Measurements from ENCODE around the gene TMEM98.
"Not testable (repeated sequence)": the region's sequence is repeated elsewhere in the genome, so short reads cannot be mapped to it uniquely, and the experiment has no call there.

Gene TMEM98

GRCh38 chr17:32920293-32920692 is 7.7 kb upstream of the TMEM98 start:
- peaks cover 3% of the 10 kb centered on the region for H3K4me1 ChIP-seq (ENCODE audit: insufficient read depth, low read length)
- H3K27me3 ChIP-seq (ENCODE audit: insufficient read depth, low read length): peaks cover 3% of the 10 kb centered on the region
- H2AFZ ChIP-seq (ENCODE audit: low read depth, low read length): no peak overlapping the region
- no peak overlapping the region for H3K4me3 ChIP-seq (ENCODE audit: low read length)
- no peaks in the 10 kb centered on the region for H3K36me3 ChIP-seq (ENCODE audit: insufficient read depth, low read length)
- H3K9me3 ChIP-seq (ENCODE audit: low read length): no peaks in the 10 kb centered on the region

DNA sequence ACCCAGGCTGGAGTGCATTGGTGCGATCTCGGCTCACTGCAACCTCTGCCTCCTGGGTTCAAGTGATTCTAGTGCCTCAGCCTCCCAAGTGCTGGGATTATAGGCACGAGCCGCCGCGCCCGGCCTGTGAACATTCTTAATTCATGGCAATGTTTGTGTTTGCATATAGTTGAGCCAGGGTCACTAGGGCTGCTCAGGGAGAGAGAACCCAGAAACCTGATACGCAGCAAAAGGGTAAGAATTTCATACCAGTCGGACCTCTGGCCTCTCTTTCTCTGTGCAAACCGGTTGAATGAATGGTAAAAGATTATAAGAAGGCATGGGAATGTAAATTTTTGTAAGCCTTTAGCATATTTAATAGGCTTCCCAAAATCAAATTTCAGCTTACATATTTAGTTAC is 6.9 kb upstream of the TMEM98 start:
- Histone ChIP-seq H2AFZ (ENCODE audit: low read depth, low read length) (no peak overlapping the region), H3K4me1 (ENCODE audit: insufficient read depth, low read length) (peaks cover 3% of the 10 kb centered on the region), H3K27me3 (ENCODE audit: insufficient read depth, low read length) (peaks cover 1% of the 10 kb centered on the region), H3K4me3 (ENCODE audit: low read length) (no peak overlapping the region), H3K9me3 (ENCODE audit: low read length) (no peaks in the 10 kb centered on the region), H3K36me3 (ENCODE audit: insufficient read depth, low read length) (no peaks in the 10 kb centered on the region)

GRCh38 chr17:32923905-32924304 is 4.0 kb upstream of the TMEM98 start:
- peaks cover 15% of the 10 kb centered on the region for H3K4me1 ChIP-seq (ENCODE audit: insufficient read depth, low read length)
- H3K27me3 ChIP-seq (ENCODE audit: insufficient read depth, low read length); H2AFZ ChIP-seq (ENCODE audit: low read depth, low read length); H3K36me3 ChIP-seq (ENCODE audit: insufficient read depth, low read length); H3K4me3 ChIP-seq (ENCODE audit: low read length); H3K9me3 ChIP-seq (ENCODE audit: low read length): not testable (repeated sequence)

GRCh38 chr17:32926183-32926582 is 1.8 kb upstream of the TMEM98 start:
- peaks cover 1% of the 10 kb centered on the region for H3K36me3 ChIP-seq (ENCODE audit: insufficient read depth, low read length)
- H3K4me3 ChIP-seq (ENCODE audit: low read length): no peak overlapping the region
- H3K9me3 ChIP-seq (ENCODE audit: low read length): no peaks in the 10 kb centered on the region
- no peak overlapping the region for H2AFZ ChIP-seq (ENCODE audit: low read depth, low read length)
- H3K4me1 ChIP-seq (ENCODE audit: insufficient read depth, low read length): peaks cover 26% of the 10 kb centered on the region
- H3K27me3 ChIP-seq (ENCODE audit: insufficient read depth, low read length): no peaks in the 10 kb centered on the region

DNA sequence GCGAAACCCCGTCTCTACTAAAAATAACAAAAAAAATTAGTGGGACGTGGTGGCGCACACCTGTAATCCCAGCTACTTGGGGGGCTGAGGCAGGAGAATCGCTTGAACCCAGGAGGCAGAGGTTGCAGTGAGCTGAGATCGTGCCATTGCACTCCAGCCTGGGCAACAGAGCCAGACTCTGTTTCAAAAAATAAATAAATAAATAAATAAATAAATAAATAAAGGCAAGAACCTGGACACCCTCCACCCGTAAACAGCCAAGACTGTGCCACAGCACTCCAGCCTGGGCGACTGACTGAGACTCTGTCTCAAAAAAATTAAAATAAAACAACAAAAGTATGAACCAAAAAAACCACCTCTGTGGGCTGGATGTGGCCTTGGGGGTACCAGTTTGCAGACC is 1.2 kb upstream of the TMEM98 start:
- not testable (repeated sequence) for H3K9me3 ChIP-seq (ENCODE audit: low read length); H2AFZ ChIP-seq (ENCODE audit: low read depth, low read length); H3K27me3 ChIP-seq (ENCODE audit: insufficient read depth, low read length); H3K36me3 ChIP-seq (ENCODE audit: insufficient read depth, low read length)
- Histone ChIP-seq H3K4me3 (ENCODE audit: low read length) (peak overlapping the region; percentile 69), H3K4me1 (ENCODE audit: insufficient read depth, low read length) (peaks cover 26% of the 10 kb centered on the region)

DNA sequence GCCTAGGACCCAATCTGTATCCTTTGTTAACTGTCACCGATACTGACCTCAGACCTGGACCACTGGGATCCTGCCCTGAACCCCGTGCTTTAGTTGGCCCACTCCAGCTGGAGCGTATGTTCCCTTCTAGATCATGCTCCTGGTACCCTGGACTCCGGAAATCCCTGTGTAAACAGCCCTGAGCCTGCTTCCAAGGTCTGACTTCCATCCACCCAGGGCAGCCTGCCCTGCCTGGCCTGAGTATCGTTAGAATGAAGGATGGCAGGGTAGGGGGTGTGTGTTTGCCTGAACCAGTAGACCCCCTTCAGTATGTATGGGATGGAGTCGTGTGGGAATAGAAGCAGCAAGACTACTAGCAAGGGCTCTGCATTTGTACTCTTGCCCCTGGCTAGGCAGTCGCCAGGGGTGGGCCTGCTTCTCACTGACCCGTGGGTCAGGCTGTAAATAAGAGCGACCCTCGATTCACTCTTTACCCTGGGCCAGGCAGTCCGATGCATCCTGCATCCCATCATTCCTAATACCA is 691 bp upstream of the TMEM98 start:
- Histone ChIP-seq H2AFZ (ENCODE audit: low read depth, low read length) (peak overlapping the region; percentile 71), H3K27me3 (ENCODE audit: insufficient read depth, low read length) (no peaks in the 10 kb centered on the region), H3K4me3 (ENCODE audit: low read length) (peak overlapping the region; percentile 69), H3K4me1 (ENCODE audit: insufficient read depth, low read length) (peaks cover 26% of the 10 kb centered on the region), H3K9me3 (ENCODE audit: low read length) (no peaks in the 10 kb centered on the region), H3K36me3 (ENCODE audit: insufficient read depth, low read length) (peaks cover 8% of the 10 kb centered on the region)

DNA sequence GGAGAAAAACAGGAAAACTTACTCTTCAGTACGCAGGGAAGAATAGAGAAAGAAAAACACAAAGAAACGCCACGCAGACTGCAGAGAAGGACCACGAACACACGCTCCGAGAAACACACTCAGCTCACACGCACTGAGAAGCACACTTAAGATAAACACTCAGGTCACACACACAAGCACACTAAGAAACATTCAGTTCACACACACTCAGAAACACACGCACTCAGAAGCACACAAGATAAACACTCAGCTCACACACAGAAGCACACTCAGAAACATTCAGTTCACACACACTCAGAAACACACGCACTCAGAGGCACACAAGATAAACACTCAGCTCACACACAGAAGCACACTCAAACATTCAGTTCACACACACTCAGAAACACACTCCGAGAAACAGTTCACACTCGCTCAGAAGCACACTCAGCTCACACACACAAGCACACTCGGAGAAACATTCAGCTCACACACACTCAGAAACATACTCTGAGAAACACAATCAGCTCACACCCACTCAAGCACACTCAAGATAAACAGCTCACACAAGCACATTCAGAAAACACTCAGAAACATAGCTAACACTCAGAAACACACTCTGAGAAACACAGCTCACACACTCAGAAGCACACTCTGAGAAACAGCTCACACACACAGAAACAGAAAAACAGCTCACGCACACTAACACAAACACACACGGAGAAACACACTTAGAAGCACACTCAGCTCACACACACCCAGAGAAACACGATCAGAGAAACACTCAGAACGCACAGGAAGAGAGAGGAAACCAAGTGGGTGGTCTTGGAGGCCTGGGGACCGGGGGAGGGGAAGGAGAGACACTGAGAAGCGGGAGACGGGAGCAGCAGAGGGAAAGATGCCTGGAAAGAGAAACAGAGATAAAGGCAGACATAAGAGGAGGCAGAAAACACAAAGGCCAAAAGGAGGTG is 908 bp downstream of the TMEM98 start:
- Histone ChIP-seq H2AFZ (ENCODE audit: low read depth, low read length) (peak overlapping the region; percentile 82), H3K36me3 (ENCODE audit: insufficient read depth, low read length) (peaks cover 20% of the 10 kb centered on the region)

DNA sequence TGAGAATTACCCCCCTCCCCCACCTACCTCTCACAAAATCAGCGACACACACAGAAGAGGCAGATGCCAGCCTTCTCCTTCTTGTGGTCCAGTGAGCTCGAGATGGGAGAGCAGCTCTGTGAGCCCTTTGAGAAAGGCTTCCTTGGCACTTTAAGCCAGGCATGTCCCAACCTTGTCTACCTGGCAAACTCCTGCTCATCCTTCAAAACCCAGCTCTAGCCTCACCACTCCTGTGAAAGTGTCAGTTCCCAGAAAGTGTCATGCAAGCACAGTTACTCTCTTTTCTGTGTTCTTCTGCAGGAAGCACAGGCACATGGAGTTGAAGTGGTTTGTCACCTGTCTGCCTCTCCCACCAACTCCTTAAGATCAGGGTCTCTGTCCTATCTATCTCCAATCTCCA is 1.6 kb downstream of the TMEM98 start:
- Histone ChIP-seq H2AFZ (ENCODE audit: low read depth, low read length) (no peak overlapping the region), H3K4me3 (ENCODE audit: low read length) (peak overlapping the region; percentile 69), H3K4me1 (ENCODE audit: insufficient read depth, low read length) (peaks cover 29% of the 10 kb centered on the region), H3K9me3 (ENCODE audit: low read length) (no peaks in the 10 kb centered on the region), H3K27me3 (ENCODE audit: insufficient read depth, low read length) (no peaks in the 10 kb centered on the region), H3K36me3 (ENCODE audit: insufficient read depth, low read length) (peaks cover 27% of the 10 kb centered on the region)

More for the DNA sequence above, 908 bp downstream of the TMEM98 start:
- Histone ChIP-seq H3K27me3 (ENCODE audit: insufficient read depth, low read length) (no peaks in the 10 kb centered on the region), H3K9me3 (ENCODE audit: low read length) (no peaks in the 10 kb centered on the region), H3K4me1 (ENCODE audit: insufficient read depth, low read length) (peaks cover 26% of the 10 kb centered on the region), H3K4me3 (ENCODE audit: low read length) (peak overlapping the region; percentile 69)

GRCh38 chr17:32930512-32930911 is 2.6 kb downstream of the TMEM98 start:
- peaks cover 29% of the 10 kb centered on the region for H3K36me3 ChIP-seq (ENCODE audit: insufficient read depth, low read length)
- peaks cover 32% of the 10 kb centered on the region for H3K4me1 ChIP-seq (ENCODE audit: insufficient read depth, low read length)
- H2AFZ ChIP-seq (ENCODE audit: low read depth, low read length): no peak overlapping the region
- no peaks in the 10 kb centered on the region for H3K9me3 ChIP-seq (ENCODE audit: low read length)
- no peak overlapping the region for H3K4me3 ChIP-seq (ENCODE audit: low read length)
- H3K27me3 ChIP-seq (ENCODE audit: insufficient read depth, low read length): no peaks in the 10 kb centered on the region

GRCh38 chr17:32931686-32932085 is 3.7 kb downstream of the TMEM98 start:
- H2AFZ ChIP-seq (ENCODE audit: low read depth, low read length): no peak overlapping the region
- no peaks in the 10 kb centered on the region for H3K27me3 ChIP-seq (ENCODE audit: insufficient read depth, low read length)
- peaks cover 44% of the 10 kb centered on the region for H3K4me1 ChIP-seq (ENCODE audit: insufficient read depth, low read length)
- no peak overlapping the region for H3K4me3 ChIP-seq (ENCODE audit: low read length)
- H3K9me3 ChIP-seq (ENCODE audit: low read length): no peaks in the 10 kb centered on the region
- peaks cover 38% of the 10 kb centered on the region for H3K36me3 ChIP-seq (ENCODE audit: insufficient read depth, low read length)

DNA sequence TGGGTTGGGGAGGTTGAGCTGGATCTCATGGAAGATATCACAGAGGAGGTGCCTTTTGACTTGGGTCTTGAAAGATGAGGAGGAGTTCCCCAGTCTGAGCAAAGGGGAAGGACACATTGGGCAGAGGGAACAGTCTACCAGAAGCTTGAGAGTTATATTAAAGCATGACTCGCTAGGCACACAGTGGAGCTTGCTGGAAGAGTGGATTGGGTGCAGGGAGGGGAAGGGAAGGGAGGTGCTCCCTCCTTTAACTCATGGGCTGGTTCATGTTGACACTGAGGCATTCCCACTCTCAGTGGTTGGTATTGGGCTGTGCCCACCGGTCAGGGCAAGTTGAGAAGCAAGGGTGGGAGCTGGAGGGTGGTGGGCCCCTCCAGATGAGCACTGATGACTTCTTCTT is 5.9 kb downstream of the TMEM98 start:
- no peaks in the 10 kb centered on the region for H3K9me3 ChIP-seq (ENCODE audit: low read length)
- no peak overlapping the region for H2AFZ ChIP-seq (ENCODE audit: low read depth, low read length)
- peaks cover 58% of the 10 kb centered on the region for H3K36me3 ChIP-seq (ENCODE audit: insufficient read depth, low read length)

GRCh38 chr17:32935726-32936125 is 7.8 kb downstream of the TMEM98 start:
- H3K4me1 ChIP-seq (ENCODE audit: insufficient read depth, low read length): peaks cover 23% of the 10 kb centered on the region
- peaks cover 14% of the 10 kb centered on the region for H3K9me3 ChIP-seq (ENCODE audit: low read length)
- H3K4me3 ChIP-seq (ENCODE audit: low read length): no peak overlapping the region
- H2AFZ ChIP-seq (ENCODE audit: low read depth, low read length): no peak overlapping the region
- peaks cover 74% of the 10 kb centered on the region for H3K36me3 ChIP-seq (ENCODE audit: insufficient read depth, low read length)
- no peaks in the 10 kb centered on the region for H3K27me3 ChIP-seq (ENCODE audit: insufficient read depth, low read length)

More for the DNA sequence above, 5.9 kb downstream of the TMEM98 start:
- Histone ChIP-seq H3K4me1 (ENCODE audit: insufficient read depth, low read length) (peaks cover 34% of the 10 kb centered on the region), H3K27me3 (ENCODE audit: insufficient read depth, low read length) (no peaks in the 10 kb centered on the region), H3K4me3 (ENCODE audit: low read length) (no peak overlapping the region)

DNA sequence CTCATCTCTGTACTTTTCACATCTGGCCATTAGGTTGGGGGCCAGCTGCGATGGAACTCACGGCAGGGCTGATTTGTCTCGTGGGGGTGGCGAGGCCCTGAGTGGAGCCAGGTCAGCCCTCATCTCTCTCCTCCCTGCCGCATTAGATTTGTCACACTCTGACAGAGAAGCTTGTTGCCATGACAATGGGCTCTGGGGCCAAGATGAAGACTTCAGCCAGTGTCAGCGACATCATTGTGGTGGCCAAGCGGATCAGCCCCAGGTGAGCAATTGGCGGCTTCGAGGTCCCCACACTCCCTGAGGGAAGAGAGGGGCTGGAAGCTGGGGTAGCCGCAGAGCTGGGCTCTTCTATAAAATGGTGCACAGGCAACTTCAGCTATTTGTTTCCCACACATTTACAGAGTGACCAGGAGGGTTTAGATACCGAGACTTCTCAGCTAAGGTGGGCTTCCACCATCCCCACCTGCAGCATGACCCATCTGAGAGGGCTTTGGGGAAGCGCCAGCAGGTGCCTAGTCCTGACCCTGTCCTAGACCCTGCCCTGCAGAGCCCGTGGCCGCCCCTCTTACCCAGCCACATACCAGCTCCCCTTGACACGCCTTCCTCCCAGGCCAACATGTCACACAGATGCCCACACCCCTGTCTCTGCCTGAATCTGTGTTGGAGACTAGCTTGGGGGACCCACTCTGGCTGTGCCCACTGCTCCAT is 8.4 kb downstream of the TMEM98 start:
- Histone ChIP-seq H3K27me3 (ENCODE audit: insufficient read depth, low read length) (no peaks in the 10 kb centered on the region), H2AFZ (ENCODE audit: low read depth, low read length) (no peak overlapping the region), H3K36me3 (ENCODE audit: insufficient read depth, low read length) (peaks cover 77% of the 10 kb centered on the region), H3K4me1 (ENCODE audit: insufficient read depth, low read length) (peaks cover 23% of the 10 kb centered on the region), H3K4me3 (ENCODE audit: low read length) (no peak overlapping the region), H3K9me3 (ENCODE audit: low read length) (peaks cover 19% of the 10 kb centered on the region)

Measured in neuron (in vitro differentiated cells).